Left lung (tissue), 10 donors: ENCODE results near the gene SLC24A3. TPM values are rescaled to one million over a fixed set of nuclear protein-coding genes. Genes with fewer than 3 reads are reported as not detected.

Experiments used
- ATAC-seq: fragments of 200-7000 bp; cut with Tn5 transposase; one replicate; pipeline ENCODE4 v1.9.1; 2020; ENCODE audit warnings: moderate library complexity
- DNase-seq, 4 donors: peaks; one replicate each; pipeline ENCODE4 v3.0.0-alpha.2; 2013 to 2020
- H3K27ac ChIP-seq, 2 donors: fragments of 200-600 bp; sonication (generic) in 1 of 2; one replicate each; pipeline versions ENCODE4 v1.5.0 to v1.8.0; 2020 to 2021
- H3K27me3 ChIP-seq, 2 donors: fragments of 200-600 bp; sonication (generic) in 1 of 2; one replicate each; pipeline versions ENCODE4 v1.5.0 to v1.8.0; 2020 to 2021
- H3K36me3 ChIP-seq, 2 donors: fragments of 200-600 bp; sonication (generic) in 1 of 2; one replicate each; pipeline versions ENCODE4 v1.5.0 to v1.8.0; 2020 to 2021
- H3K4me1 ChIP-seq, 2 donors: fragments of 200-600 bp; one replicate each; pipeline ENCODE4 v1.8.0; 2021
- H3K4me3 ChIP-seq, 2 donors: fragments of 200-600 bp; sonication (generic) in 1 of 2; one replicate each; pipeline versions ENCODE4 v1.5.0 to v1.8.0; 2020 to 2021; ENCODE audit warnings: mild to moderate bottlenecking in 1 of 2
- H3K9me3 ChIP-seq, 2 donors: fragments of 200-600 bp; sonication (generic) in 1 of 2; one replicate each; pipeline versions ENCODE4 v1.5.0 to v1.8.0; 2020 to 2021
- intact Hi-C, 2 donors: fragments of 100-400 bp; cut with DNase I; formaldehyde crosslinking; loops; one replicate each; pipeline versions ENCODE4 v1.11.2 to v1.14.2; 2022
- polyA plus RNA-seq, 6 donors: library from polyadenylated mRNA; unstranded; fragments of 120-200 nt; gene quantifications; one replicate each; pipeline ENCODE4 v1.2.1, GENCODE V29; 2013; ENCODE audit not compliant: insufficient read length in 6 of 6
- total RNA-seq, 2 donors: library from RNA; stranded (reverse); fragmentation: NEBNext Ultra II Directional; extraction: Animal tissue kit (Norgen Biotek cat#: 25700); gene quantifications; one replicate each; pipeline ENCODE4 v1.2.1, GENCODE V29; 2021
- TF ChIP-seq, protein P1 (sequence below), 2 donors: fragments of 200-600 bp; sonication (generic) in 1 of 2; IDR thresholded peaks; one replicate each; pipeline versions ENCODE4 v1.5.0 to v1.8.0; 2021; ENCODE audit warnings: antibody characterized with exemption in 2 of 2
- donor health status: DM: no; HTN: yes; CAD: no.
- donor health status: DM: no; HTN: no; CAD: no.

Gene SLC24A3
- total and polyA plus RNA-seq, 8 donors, result 4.4 to 8.7 (median 6.6) TPM

DNA sequence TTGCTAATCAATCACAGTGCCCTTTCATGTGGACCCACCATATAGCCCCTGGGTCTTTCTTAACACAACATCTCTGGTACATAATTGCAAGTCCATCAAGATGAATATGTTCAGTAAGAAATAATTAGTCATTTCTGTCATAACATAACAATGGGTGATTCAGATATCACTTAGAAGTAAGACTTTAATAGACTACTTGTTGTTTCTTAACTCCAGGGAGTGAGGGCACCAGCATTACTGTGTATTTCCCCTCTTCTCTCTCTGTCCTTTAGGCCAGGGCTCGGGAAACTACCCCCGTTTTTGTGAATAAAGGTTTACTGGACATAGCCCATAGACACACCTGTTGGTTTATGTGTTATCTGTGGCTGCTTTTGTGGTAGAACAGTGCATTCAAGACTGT is 123.5 kb downstream of the SLC24A3 start:
- Histone ChIP-seq H3K4me3 (no peak overlapping the region), H3K27ac (no peak overlapping the region), H3K4me1 (no peaks in the 10 kb centered on the region), H3K9me3 (no peaks in the 10 kb centered on the region), H3K27me3 (no peaks in the 10 kb centered on the region), H3K36me3 (no peaks in the 10 kb centered on the region)
- TF ChIP-seq, protein P1, sequence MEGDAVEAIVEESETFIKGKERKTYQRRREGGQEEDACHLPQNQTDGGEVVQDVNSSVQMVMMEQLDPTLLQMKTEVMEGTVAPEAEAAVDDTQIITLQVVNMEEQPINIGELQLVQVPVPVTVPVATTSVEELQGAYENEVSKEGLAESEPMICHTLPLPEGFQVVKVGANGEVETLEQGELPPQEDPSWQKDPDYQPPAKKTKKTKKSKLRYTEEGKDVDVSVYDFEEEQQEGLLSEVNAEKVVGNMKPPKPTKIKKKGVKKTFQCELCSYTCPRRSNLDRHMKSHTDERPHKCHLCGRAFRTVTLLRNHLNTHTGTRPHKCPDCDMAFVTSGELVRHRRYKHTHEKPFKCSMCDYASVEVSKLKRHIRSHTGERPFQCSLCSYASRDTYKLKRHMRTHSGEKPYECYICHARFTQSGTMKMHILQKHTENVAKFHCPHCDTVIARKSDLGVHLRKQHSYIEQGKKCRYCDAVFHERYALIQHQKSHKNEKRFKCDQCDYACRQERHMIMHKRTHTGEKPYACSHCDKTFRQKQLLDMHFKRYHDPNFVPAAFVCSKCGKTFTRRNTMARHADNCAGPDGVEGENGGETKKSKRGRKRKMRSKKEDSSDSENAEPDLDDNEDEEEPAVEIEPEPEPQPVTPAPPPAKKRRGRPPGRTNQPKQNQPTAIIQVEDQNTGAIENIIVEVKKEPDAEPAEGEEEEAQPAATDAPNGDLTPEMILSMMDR (IDR thresholded peaks at IDR 0.05), result no peak
- no peak for ATAC-seq
- no peak for DNase-seq
- intact Hi-C loops, result no loop called here

DNA sequence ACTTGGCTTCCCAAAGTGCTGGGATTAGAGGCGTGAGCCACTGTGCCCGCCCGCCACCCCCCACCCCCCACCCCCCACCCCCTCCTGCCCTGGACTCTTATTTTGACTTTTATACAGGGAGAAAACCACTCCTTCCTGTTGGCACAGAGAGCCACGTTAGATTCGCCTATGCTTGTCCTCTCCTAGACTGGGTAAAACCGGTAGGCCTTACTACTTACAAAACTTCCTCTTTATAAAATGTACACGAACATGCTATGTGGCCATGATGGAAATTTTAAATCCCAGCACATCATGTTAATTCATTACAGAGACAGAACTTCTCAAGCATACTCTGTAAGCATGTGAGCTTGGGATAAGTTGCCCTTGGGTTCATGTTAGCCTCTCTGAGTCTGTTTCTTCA is 124.2 kb downstream of the SLC24A3 start:
- intact Hi-C loops, result no loop called here
- H3K27ac ChIP-seq, result no peak overlapping the region
- no peaks in the 10 kb centered on the region for H3K27me3 ChIP-seq
- H3K9me3 ChIP-seq, result no peaks in the 10 kb centered on the region
- TF ChIP-seq, protein P1 (IDR thresholded peaks at IDR 0.05), result no peak
- H3K4me1 ChIP-seq, result no peaks in the 10 kb centered on the region
- ATAC-seq, result no peak
- no peaks in the 10 kb centered on the region for H3K36me3 ChIP-seq
- H3K4me3 ChIP-seq, result no peak overlapping the region
- no peak for DNase-seq

DNA sequence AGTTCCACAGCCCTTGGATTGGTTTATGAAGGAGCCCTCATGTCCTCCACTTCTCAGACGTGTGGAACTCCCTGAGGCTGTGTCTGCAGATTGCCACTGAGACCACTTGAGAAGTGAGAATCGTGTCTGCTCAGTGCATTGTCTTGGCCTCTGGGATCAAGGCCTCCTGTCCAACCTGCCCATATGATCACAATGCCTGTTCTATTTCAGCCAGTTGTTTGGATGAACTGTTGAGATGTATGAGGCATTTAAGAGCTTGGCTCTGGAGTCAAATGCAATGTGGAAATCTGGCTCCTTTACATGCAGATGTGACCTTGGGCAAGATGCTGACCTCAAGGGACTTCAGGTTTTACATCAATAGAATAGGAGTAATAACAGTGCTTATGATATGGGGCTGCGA is 125.9 kb downstream of the SLC24A3 start:
- TF ChIP-seq, protein P1 (IDR thresholded peaks at IDR 0.05), result no peak
- intact Hi-C loops, result no loop called here

DNA sequence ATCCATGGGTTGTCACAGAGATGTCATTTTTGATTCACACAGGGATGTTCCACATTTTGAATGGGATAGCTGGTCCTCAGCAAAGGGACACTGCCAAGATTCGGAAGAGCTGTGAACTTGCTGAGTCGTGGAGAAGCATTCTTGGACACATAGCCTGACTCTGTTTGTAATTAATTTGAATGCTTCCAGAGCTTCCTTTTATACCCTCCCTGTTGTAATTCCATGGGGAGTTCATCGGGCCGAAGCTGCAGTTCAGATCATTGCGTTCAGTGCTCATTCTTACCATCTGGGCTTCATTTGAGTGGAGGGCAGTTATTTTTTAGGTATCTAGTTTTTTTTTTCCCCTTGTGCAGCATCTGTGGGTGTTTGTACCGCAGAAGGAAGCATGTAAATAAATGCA is 126.5 kb downstream of the SLC24A3 start:
- intact Hi-C loops, result no loop called here
- no peak for DNase-seq
- Histone ChIP-seq H3K27ac (no peak overlapping the region), H3K4me3 (no peak overlapping the region), H3K9me3 (no peaks in the 10 kb centered on the region), H3K4me1 (no peaks in the 10 kb centered on the region), H3K27me3 (no peaks in the 10 kb centered on the region), H3K36me3 (no peaks in the 10 kb centered on the region)
- ATAC-seq, result no peak
- TF ChIP-seq, protein P1 (IDR thresholded peaks at IDR 0.05), result no peak

More for the DNA sequence above, 125.9 kb downstream of the SLC24A3 start:
- Histone ChIP-seq H3K36me3 (no peaks in the 10 kb centered on the region), H3K9me3 (no peaks in the 10 kb centered on the region), H3K27me3 (no peaks in the 10 kb centered on the region), H3K4me3 (no peak overlapping the region), H3K27ac (no peak overlapping the region), H3K4me1 (no peaks in the 10 kb centered on the region)
- DNase-seq, result no peak
- no peak for ATAC-seq

DNA sequence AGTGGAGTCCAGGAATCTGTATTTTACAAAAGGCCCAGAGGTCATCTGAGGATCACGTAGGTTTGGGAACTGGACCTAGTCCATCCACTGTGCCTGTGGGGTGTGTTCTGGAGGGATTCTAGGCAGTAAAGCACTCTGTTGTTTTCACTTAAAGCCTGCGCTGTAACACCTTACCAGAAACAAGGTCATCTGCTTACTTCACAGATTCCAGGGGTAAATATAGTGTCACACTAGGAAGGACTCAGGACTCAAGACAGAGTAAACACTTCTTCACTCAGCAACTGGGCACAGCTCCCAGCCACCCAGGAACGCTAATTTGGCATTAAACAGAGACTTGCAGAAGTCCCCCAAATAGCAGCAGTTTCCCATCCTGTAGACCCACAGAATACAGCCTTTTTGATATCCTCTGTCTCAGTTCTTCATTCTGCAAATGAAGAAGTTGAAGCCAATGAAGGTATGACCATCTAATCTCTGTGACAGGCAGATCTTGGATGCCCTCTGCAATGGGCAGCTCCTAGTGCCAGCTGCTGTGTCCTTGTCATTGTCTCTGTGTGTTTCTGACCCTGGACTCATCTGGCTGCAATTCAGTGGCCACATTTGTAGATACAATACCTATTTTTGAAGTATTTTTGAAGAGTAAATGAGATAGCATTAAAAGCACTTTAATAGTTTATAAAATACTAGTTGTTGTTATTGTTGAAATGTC is 129.1 kb downstream of the SLC24A3 start:
- no peak overlapping the region for H3K27ac ChIP-seq
- no peak overlapping the region for H3K4me3 ChIP-seq
- TF ChIP-seq, protein P1 (IDR thresholded peaks at IDR 0.05), result no peak
- H3K36me3 ChIP-seq, result no peaks in the 10 kb centered on the region
- no peaks in the 10 kb centered on the region for H3K9me3 ChIP-seq
- intact Hi-C loops, result no loop called here
- H3K4me1 ChIP-seq, result no peaks in the 10 kb centered on the region
- no peaks in the 10 kb centered on the region for H3K27me3 ChIP-seq
- peak; percentile 95 for ATAC-seq
- DNase-seq, result peak in 3 of 4 donors; percentile 12 to 52 (median 19)
